Jurkat, Clone E6-1 (cell line): Measurements from ENCODE around the gene MYO5B.

Experiments used
- DNase-seq: peaks from one replicate; pipeline ENCODE4 v3.0.0-alpha.2; 2011; ENCODE audit warnings: low read depth, low spot score
- H3K4me3 ChIP-seq: 2 replicates; pipeline ENCODE4 v1.5.1; 2011; ENCODE audit warnings: mild to moderate bottlenecking, low read length, control low read depth, moderate library complexity

The MYO5B gene

GRCh38 chr18:50000227-50000626 lies 194.7 kb downstream of the MYO5B start:
- H3K4me3 ChIP-seq, result no peak overlapping the region
- DNase-seq, result no peak

GRCh38 chr18:49999128-49999527 lies 195.8 kb downstream of the MYO5B start:
- H3K4me3 ChIP-seq, result no peak overlapping the region
- no peak for DNase-seq

- DNase-seq, result no peak
- no peak overlapping the region for H3K4me3 ChIP-seq
Observed at GRCh38 chr18:49997558-49997957, 197.4 kb downstream of the MYO5B start.

GRCh38 chr18:49994410-49994809 lies 200.5 kb downstream of the MYO5B start:
- H3K4me3 ChIP-seq, result no peak overlapping the region
- DNase-seq, result peak; percentile 15

- DNase-seq, result no peak
- H3K4me3 ChIP-seq, result no peak overlapping the region
Observed at GRCh38 chr18:49993299-49993698, 201.6 kb downstream of the MYO5B start.

- DNase-seq, result no peak
- H3K4me3 ChIP-seq, result no peak overlapping the region
Observed at GRCh38 chr18:49988733-49989132, 206.2 kb downstream of the MYO5B start.

GRCh38 chr18:49988101-49988500 lies 206.8 kb downstream of the MYO5B start:
- no peak for DNase-seq
- H3K4me3 ChIP-seq, result no peak overlapping the region

GRCh38 chr18:49985236-49985635 lies 209.7 kb downstream of the MYO5B start:
- DNase-seq, result no peak
- no peak overlapping the region for H3K4me3 ChIP-seq

- H3K4me3 ChIP-seq, result no peak overlapping the region
- DNase-seq, result no peak
Observed at GRCh38 chr18:49980896-49981295, 214.1 kb downstream of the MYO5B start.

- H3K4me3 ChIP-seq, result no peak overlapping the region
- no peak for DNase-seq
Observed at GRCh38 chr18:49976795-49977560, 218.0 kb downstream of the MYO5B start.

GRCh38 chr18:49976001-49976400 lies 218.9 kb downstream of the MYO5B start:
- no peak for DNase-seq
- no peak overlapping the region for H3K4me3 ChIP-seq

GRCh38 chr18:49974079-49974478 lies 220.9 kb downstream of the MYO5B start:
- DNase-seq, result no peak

GRCh38 chr18:49973592-49973991 lies 221.4 kb downstream of the MYO5B start:
- DNase-seq, result no peak
- no peak overlapping the region for H3K4me3 ChIP-seq

More at GRCh38 chr18:49974079-49974478, 220.9 kb downstream of the MYO5B start:
- no peak overlapping the region for H3K4me3 ChIP-seq

GRCh38 chr18:49972535-49972934 lies 222.4 kb downstream of the MYO5B start:
- DNase-seq, result no peak
- H3K4me3 ChIP-seq, result no peak overlapping the region

GRCh38 chr18:49971462-49971861 lies 223.5 kb downstream of the MYO5B start:
- DNase-seq, result no peak
- no peak overlapping the region for H3K4me3 ChIP-seq

GRCh38 chr18:49970319-49970718 lies 224.6 kb downstream of the MYO5B start:
- no peak overlapping the region for H3K4me3 ChIP-seq
- no peak for DNase-seq

- no peak for DNase-seq
- H3K4me3 ChIP-seq, result no peak overlapping the region
Observed at GRCh38 chr18:49968644-49969309, 226.2 kb downstream of the MYO5B start.

- DNase-seq, result no peak
- no peak overlapping the region for H3K4me3 ChIP-seq
Observed at GRCh38 chr18:49967636-49968313, 227.2 kb downstream of the MYO5B start.

GRCh38 chr18:49967171-49967570 lies 227.8 kb downstream of the MYO5B start:
- DNase-seq, result no peak
- H3K4me3 ChIP-seq, result no peak overlapping the region

- no peak overlapping the region for H3K4me3 ChIP-seq
- DNase-seq, result no peak
Observed at GRCh38 chr18:49966090-49966489, 228.9 kb downstream of the MYO5B start.
